NB4 (cell line): ENCODE results near the gene NRP2.

Experiments
- DNase-seq: peaks from one replicate; pipeline ENCODE4 v3.0.0; 2010; ENCODE audit warnings: low read depth
- H3K4me3 ChIP-seq: one replicate; pipeline ENCODE4 v1.5.1; 2011; ENCODE audit warnings: mild to moderate bottlenecking, low read depth, low read length, moderate library complexity
- MYC ChIP-seq: IDR thresholded peaks from 2 replicates; pipeline ENCODE4 v1.6.1; 2011; ENCODE audit warnings: low read depth, low read length
- POLR2A ChIP-seq: IDR thresholded peaks from 2 replicates; pipeline ENCODE4 v1.6.1; 2011; ENCODE audit warnings: mild to moderate bottlenecking; ENCODE audit not compliant: insufficient read length; ENCODE audit errors: extremely low read depth
- TF ChIP-seq, protein P1 (sequence below): IDR thresholded peaks from one replicate; pipeline ENCODE4 v1.5.1; 2012; ENCODE audit warnings: low read depth, low read length
- TF ChIP-seq, protein P2 (sequence below): IDR thresholded peaks from 2 replicates; pipeline ENCODE4 v1.6.1; 2011; ENCODE audit warnings: low read depth, low read length

The NRP2 gene

DNA sequence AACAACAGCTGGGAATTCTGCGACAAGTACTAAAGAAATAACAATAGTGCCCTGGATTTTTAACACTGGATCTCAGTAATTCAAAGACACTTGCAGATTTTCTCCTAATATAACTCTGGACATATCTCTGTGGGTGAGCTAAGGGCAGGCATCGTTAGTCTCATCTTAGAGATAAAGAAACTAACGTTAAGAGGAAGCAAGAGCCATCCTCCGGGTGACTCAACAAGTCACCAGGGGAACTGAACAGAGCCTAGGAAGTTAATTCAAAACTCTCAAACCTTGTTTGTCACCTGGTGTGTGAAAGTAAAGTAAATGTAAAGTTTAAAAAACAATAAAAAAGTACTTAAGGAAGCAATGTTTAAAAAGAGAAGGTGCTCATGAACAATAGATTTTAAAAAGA, 41.6 kb upstream of the NRP2 start:
- H3K4me3 ChIP-seq = no peak overlapping the region
- DNase-seq = peak; percentile 16
- TF ChIP-seq, protein P1, sequence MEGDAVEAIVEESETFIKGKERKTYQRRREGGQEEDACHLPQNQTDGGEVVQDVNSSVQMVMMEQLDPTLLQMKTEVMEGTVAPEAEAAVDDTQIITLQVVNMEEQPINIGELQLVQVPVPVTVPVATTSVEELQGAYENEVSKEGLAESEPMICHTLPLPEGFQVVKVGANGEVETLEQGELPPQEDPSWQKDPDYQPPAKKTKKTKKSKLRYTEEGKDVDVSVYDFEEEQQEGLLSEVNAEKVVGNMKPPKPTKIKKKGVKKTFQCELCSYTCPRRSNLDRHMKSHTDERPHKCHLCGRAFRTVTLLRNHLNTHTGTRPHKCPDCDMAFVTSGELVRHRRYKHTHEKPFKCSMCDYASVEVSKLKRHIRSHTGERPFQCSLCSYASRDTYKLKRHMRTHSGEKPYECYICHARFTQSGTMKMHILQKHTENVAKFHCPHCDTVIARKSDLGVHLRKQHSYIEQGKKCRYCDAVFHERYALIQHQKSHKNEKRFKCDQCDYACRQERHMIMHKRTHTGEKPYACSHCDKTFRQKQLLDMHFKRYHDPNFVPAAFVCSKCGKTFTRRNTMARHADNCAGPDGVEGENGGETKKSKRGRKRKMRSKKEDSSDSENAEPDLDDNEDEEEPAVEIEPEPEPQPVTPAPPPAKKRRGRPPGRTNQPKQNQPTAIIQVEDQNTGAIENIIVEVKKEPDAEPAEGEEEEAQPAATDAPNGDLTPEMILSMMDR = no peak
- TF ChIP-seq, protein P2, sequence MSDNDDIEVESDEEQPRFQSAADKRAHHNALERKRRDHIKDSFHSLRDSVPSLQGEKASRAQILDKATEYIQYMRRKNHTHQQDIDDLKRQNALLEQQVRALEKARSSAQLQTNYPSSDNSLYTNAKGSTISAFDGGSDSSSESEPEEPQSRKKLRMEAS = no peak
- TF ChIP-seq MYC = no peak
- no peak for TF ChIP-seq POLR2A

DNA sequence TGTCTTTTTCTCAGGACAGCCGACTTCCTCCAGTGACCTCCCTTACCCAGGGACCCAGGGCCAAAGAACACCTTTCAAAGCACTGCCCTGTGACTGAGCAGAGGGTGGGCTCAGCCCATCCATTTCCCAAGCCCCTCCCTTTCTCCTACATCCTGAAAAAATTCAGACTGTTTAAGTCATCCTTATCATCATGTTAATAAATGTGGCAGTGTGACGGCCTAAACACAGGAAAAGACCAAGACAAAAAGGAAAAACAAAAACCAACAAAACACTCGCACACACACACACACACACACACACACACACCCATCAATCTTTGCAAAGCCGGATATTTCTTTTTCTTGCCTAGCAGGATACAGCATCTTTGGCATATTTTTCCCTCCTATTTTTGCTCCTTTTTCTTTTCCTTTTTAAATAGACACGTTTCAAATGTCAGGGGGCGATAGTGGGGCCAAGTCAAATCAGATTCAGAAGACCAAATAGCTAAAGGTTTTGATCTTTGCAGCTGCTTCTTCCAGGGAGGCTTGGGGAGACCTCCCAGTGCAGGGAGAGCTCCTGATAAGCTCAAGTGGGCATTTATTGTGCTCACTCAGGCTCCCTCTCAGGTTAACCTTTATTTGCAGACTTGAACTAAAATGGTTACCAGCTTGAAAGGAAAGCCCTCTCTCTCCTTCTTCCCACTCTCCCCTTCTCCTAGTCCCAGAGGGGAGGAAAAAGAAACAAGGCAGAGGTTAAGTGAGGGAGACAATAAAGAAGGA, 39.5 kb upstream of the NRP2 start:
- no peak overlapping the region for H3K4me3 ChIP-seq
- no peak for TF ChIP-seq MYC
- DNase-seq = no peak

DNA sequence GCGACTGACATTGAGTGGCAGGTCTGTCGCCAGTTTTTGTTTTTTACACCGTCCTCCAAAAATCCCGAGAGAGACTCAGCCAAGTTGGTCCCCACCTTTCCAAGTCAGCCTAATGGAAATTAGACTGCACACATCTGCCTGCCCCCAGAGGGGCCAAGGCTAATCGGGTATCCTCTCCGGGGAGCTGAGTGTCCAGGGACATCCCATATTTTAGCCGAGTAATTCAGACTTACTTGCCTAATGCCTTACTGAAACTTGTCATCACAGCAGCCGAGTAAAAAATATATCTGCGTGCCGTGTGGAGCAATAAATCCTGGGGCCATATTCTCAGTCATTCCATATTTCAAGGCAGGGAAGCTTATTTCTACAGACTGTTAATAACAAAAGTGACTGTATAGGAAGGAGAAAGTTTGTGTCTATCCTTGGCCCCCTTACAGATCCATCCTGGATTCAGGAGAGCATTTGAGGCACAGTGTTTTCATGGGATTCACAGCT, 38.9 kb upstream of the NRP2 start:
- no peak for DNase-seq
- no peak overlapping the region for H3K4me3 ChIP-seq
- TF ChIP-seq, protein P1 = no peak
- TF ChIP-seq MYC (no peak), POLR2A (no peak)
- TF ChIP-seq, protein P2 = no peak

DNA sequence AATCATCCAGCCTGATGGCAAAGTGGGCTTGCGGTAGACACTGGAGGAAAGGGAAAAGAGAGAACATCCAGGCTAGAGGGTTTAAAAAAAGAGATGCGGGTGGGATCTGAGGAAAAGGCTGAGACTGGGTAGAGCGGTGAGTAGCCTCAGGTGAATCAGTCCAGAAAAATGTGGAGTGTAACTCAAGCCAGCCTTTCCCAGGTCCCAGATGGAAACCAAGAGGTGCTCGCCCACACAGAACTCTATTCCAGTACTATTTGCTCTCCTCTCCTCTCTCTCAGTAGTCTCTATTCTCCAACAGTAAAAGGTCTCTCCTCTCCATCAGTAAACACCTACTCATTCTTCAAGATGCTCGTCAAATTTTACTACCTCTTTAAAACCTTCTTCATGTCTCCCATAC, 38.3 kb upstream of the NRP2 start:
- TF ChIP-seq, protein P1 = no peak
- TF ChIP-seq, protein P2 = no peak
- TF ChIP-seq POLR2A = no peak
- no peak for TF ChIP-seq MYC
- DNase-seq = no peak
- no peak overlapping the region for H3K4me3 ChIP-seq

DNA sequence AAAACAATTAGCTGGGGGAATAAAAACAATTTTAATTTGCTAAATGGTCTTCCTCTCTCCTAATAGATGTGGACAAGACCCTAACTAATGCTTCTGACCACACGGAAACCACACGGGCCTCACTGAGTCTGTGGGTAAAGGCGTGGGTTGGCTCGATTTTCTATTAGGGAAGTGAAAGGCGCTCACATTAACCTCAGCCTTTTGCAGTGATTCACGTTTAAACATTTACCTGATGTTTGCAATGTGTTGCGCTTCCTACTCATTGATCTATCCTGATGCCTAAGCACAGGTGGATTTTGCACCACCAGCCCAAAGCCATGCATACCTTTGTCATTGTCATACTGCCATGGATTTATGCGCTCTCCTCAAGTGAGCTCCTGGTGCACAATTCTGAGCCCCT, 35.6 kb upstream of the NRP2 start:
- peak; percentile 8 for DNase-seq
- TF ChIP-seq POLR2A (no peak), MYC (no peak)
- TF ChIP-seq, protein P1 = no peak
- TF ChIP-seq, protein P2 = no peak
- no peak overlapping the region for H3K4me3 ChIP-seq

DNA sequence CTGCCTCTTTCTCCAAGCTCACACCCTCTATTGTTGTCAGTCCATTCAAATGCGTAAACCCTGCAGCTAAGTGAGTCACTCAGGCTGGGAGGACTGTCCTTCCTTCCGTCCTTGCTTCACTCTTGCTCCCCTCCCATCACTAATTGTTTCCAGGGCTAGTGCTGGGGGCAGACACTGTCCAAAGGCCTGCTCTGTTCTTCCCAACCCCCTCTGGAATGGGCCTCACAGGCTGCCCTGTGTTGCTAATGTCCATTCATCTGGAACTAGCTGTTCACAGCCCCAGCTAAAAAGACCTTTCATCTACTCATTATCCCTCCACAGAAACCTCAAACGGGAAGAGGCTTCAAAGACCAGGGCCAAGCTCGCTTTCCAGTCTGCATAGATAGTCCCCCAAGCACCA, 31.9 kb upstream of the NRP2 start:
- peak; percentile 8 for DNase-seq
- no peak overlapping the region for H3K4me3 ChIP-seq
- TF ChIP-seq MYC (no peak), POLR2A (no peak)
- TF ChIP-seq, protein P1 = no peak
- TF ChIP-seq, protein P2 = no peak
